Body of pancreas (tissue), 4 donors: ENCODE measurements around the gene AMH.

Source experiments
- CTCF ChIP-seq, 7 experiments: fragments of 450-650 bp in 4 of 7; fragments of 200-600 bp in 3 of 7; sonication (generic) in 3 of 7; IDR thresholded peaks; one replicate each; pipeline ENCODE4 v1.5.1; 2016 to 2019; ENCODE audit warnings: antibody characterized with exemption in 7 of 7
- POLR2A ChIP-seq, 3 donors: fragments of 450-650 bp; IDR thresholded peaks; one replicate each; pipeline ENCODE4 v1.6.1; 2016; ENCODE audit warnings: antibody characterized with exemption in 3 of 3, mild to moderate bottlenecking in 2 of 3

GRCh38 chr19:2268861-2269243, 19.7 kb downstream of the AMH start:
- no peak for TF ChIP-seq CTCF (IDR thresholded peaks at IDR 0.05)
- TF ChIP-seq POLR2A (IDR thresholded peaks at IDR 0.05), result no peak
